Tibial nerve (tissue), 4 donors: ENCODE measurements around the gene SLC24A3. TPM values are rescaled to one million over a fixed set of nuclear protein-coding genes. Genes with fewer than 3 reads are reported as not detected.

Experiments used
- DNase-seq, 2 donors: peaks; one replicate each; pipeline ENCODE4 v3.0.0-alpha.2; 2019; ENCODE audit warnings: low spot score in 2 of 2
- H3K27ac ChIP-seq, 4 donors: fragments of 200-600 bp; sonication (generic) in 3 of 4; one replicate each; pipeline ENCODE4 v1.5.1; 2017 to 2019; ENCODE audit warnings: mild to moderate bottlenecking in 1 of 4
- H3K27me3 ChIP-seq, 2 donors: fragments of 200-600 bp; sonication (generic) in 1 of 2; one replicate each; pipeline versions ENCODE4 v1.5.1 to v1.6.0; 2017 to 2019
- H3K36me3 ChIP-seq, 3 donors: fragments of 200-600 bp; sonication (generic); one replicate each; pipeline ENCODE4 v1.5.1; 2018 to 2019
- H3K4me1 ChIP-seq, 4 donors: fragments of 200-600 bp; sonication (generic) in 3 of 4; one replicate each; pipeline ENCODE4 v1.5.1; 2017 to 2019
- H3K4me3 ChIP-seq, 4 donors: fragments of 200-600 bp; sonication (generic) in 3 of 4; one replicate each; pipeline ENCODE4 v1.5.1; 2017 to 2019; ENCODE audit warnings: mild to moderate bottlenecking in 1 of 4, moderate library complexity in 1 of 4
- H3K9me3 ChIP-seq, 4 donors: fragments of 200-600 bp; sonication (generic) in 3 of 4; one replicate each; pipeline ENCODE4 v1.5.1; 2017 to 2019
- EP300 ChIP-seq, 2 donors: sonication (generic); formaldehyde crosslinking; IDR thresholded peaks; one replicate each; pipeline ENCODE4 v1.6.1; 2017; ENCODE audit warnings: antibody characterized with exemption in 2 of 2, mild to moderate bottlenecking in 1 of 2
- POLR2A ChIP-seq, 2 donors: fragments of 450-650 bp; IDR thresholded peaks; one replicate each; pipeline ENCODE4 v1.6.1; 2017; ENCODE audit warnings: antibody characterized with exemption in 2 of 2, mild to moderate bottlenecking in 2 of 2, moderate library complexity in 2 of 2
- WGBS, 2 donors: methylation state at CpG; one replicate each; pipeline ENCODE4 v1.1.5; 2018; 5-methylcytosine and 5-hydroxymethylcytosine counted together
- total RNA-seq, 4 donors: library from RNA; depleted of rRNA; stranded (reverse); fragments of >200 nt; gene quantifications; one replicate each; pipeline ENCODE4 v1.1.0, GENCODE V29; 2016
- TF ChIP-seq, protein P1 (sequence below), 5 experiments: fragments of 200-600 bp in 3 of 5; fragments of 450-650 bp in 2 of 5; sonication (generic) in 3 of 5; IDR thresholded peaks; one replicate each; pipeline ENCODE4 v1.5.1; 2016 to 2019; ENCODE audit warnings: antibody characterized with exemption in 5 of 5, mild to moderate bottlenecking in 3 of 5, moderate library complexity in 2 of 5

The SLC24A3 gene
- total RNA-seq, 4 donors from 2014 or later, result 1.3 to 4.0 (median 2.7) TPM

GRCh38 chr20:19403549-19403948 lies 191.1 kb downstream of the SLC24A3 start:
- Histone ChIP-seq H3K27ac (no peak overlapping the region), H3K4me3 (no peak overlapping the region), H3K36me3 (no peaks in the 10 kb centered on the region), H3K9me3 (peaks cover 0 to 2% (median under 1%) of the 10 kb centered on the region in 4 donors), H3K27me3 (no peaks in the 10 kb centered on the region), H3K4me1 (no peaks in the 10 kb centered on the region)
- WGBS, 2 donors, result 85 to 86% methylated on average over 4 of the region's 4 CpGs
- no peak for DNase-seq
- TF ChIP-seq EP300 (IDR thresholded peaks at IDR 0.05), result no peak
- TF ChIP-seq POLR2A (IDR thresholded peaks at IDR 0.05), result no peak

GRCh38 chr20:19404826-19405225 lies 192.4 kb downstream of the SLC24A3 start:
- no peak for DNase-seq
- H3K4me1 ChIP-seq, result no peaks in the 10 kb centered on the region
- H3K36me3 ChIP-seq, result no peaks in the 10 kb centered on the region
- TF ChIP-seq EP300 (IDR thresholded peaks at IDR 0.05) (no peak), POLR2A (IDR thresholded peaks at IDR 0.05) (no peak)
- TF ChIP-seq, protein P1, sequence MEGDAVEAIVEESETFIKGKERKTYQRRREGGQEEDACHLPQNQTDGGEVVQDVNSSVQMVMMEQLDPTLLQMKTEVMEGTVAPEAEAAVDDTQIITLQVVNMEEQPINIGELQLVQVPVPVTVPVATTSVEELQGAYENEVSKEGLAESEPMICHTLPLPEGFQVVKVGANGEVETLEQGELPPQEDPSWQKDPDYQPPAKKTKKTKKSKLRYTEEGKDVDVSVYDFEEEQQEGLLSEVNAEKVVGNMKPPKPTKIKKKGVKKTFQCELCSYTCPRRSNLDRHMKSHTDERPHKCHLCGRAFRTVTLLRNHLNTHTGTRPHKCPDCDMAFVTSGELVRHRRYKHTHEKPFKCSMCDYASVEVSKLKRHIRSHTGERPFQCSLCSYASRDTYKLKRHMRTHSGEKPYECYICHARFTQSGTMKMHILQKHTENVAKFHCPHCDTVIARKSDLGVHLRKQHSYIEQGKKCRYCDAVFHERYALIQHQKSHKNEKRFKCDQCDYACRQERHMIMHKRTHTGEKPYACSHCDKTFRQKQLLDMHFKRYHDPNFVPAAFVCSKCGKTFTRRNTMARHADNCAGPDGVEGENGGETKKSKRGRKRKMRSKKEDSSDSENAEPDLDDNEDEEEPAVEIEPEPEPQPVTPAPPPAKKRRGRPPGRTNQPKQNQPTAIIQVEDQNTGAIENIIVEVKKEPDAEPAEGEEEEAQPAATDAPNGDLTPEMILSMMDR (IDR thresholded peaks at IDR 0.05), result no peak
- H3K9me3 ChIP-seq, result no peaks in the 10 kb centered on the region
- H3K27me3 ChIP-seq, result no peaks in the 10 kb centered on the region
- no peak overlapping the region for H3K27ac ChIP-seq
- 81 to 86% methylated on average over 3 of the region's 3 CpGs for WGBS, 2 donors
- no peak overlapping the region for H3K4me3 ChIP-seq

DNA sequence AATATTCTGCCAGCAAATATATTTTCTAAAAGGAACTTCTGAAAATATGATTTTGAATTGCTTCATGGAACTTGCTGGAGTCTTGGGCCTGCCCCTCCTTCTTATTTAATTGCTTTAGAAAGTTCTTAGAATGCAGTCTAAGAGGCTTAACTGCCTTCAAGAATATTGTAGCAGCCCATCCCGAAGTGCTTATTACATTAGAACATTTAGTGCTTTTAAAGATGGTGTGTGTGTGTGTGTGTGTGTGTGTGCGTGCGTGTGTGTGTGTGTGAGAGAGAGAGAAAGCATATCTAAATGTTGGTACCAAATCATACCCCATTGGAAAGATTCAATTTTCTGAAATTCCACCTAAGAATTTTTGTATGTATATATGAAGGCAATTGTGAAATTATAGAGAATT lies 193.5 kb downstream of the SLC24A3 start:
- Histone ChIP-seq H3K27me3 (no peaks in the 10 kb centered on the region), H3K9me3 (no peaks in the 10 kb centered on the region), H3K4me1 (no peaks in the 10 kb centered on the region), H3K27ac (no peak overlapping the region), H3K36me3 (no peaks in the 10 kb centered on the region), H3K4me3 (no peak overlapping the region)
- 78 to 80% methylated on average over 3 of the region's 3 CpGs for WGBS, 2 donors
- DNase-seq, result no peak
- TF ChIP-seq, protein P1 (IDR thresholded peaks at IDR 0.05), result no peak
- TF ChIP-seq EP300 (IDR thresholded peaks at IDR 0.05) (no peak), POLR2A (IDR thresholded peaks at IDR 0.05) (no peak)

GRCh38 chr20:19406381-19406780 lies 193.9 kb downstream of the SLC24A3 start:
- Histone ChIP-seq H3K9me3 (no peaks in the 10 kb centered on the region), H3K27me3 (no peaks in the 10 kb centered on the region), H3K4me3 (no peak overlapping the region), H3K27ac (no peak overlapping the region), H3K36me3 (no peaks in the 10 kb centered on the region), H3K4me1 (no peaks in the 10 kb centered on the region)
- no peak for DNase-seq
- 74 to 82% methylated on average over 2 of the region's 2 CpGs for WGBS, 2 donors
- TF ChIP-seq, protein P1 (IDR thresholded peaks at IDR 0.05), result no peak
- TF ChIP-seq POLR2A (IDR thresholded peaks at IDR 0.05) (no peak), EP300 (IDR thresholded peaks at IDR 0.05) (no peak)

GRCh38 chr20:19407196-19407595 lies 194.8 kb downstream of the SLC24A3 start:
- Histone ChIP-seq H3K4me1 (no peaks in the 10 kb centered on the region), H3K27ac (no peak overlapping the region), H3K27me3 (no peaks in the 10 kb centered on the region), H3K4me3 (no peak overlapping the region), H3K36me3 (no peaks in the 10 kb centered on the region), H3K9me3 (no peaks in the 10 kb centered on the region)
- 71 to 76% methylated on average over 8 of the region's 8 CpGs for WGBS, 2 donors
- DNase-seq, result no peak
- no peak for TF ChIP-seq POLR2A (IDR thresholded peaks at IDR 0.05)
- TF ChIP-seq EP300 (IDR thresholded peaks at IDR 0.05), result no peak
- TF ChIP-seq, protein P1 (IDR thresholded peaks at IDR 0.05), result no peak

- Histone ChIP-seq H3K27ac (no peak overlapping the region), H3K4me1 (no peaks in the 10 kb centered on the region), H3K27me3 (no peaks in the 10 kb centered on the region), H3K9me3 (no peaks in the 10 kb centered on the region), H3K4me3 (no peak overlapping the region), H3K36me3 (no peaks in the 10 kb centered on the region)
- 63 to 68% methylated on average over 4 of the region's 4 CpGs for WGBS, 2 donors
- TF ChIP-seq, protein P1 (IDR thresholded peaks at IDR 0.05), result no peak
- TF ChIP-seq POLR2A (IDR thresholded peaks at IDR 0.05) (no peak), EP300 (IDR thresholded peaks at IDR 0.05) (no peak)
- DNase-seq, result no peak
Measured at GRCh38 chr20:19407736-19408135, 195.3 kb downstream of the SLC24A3 start.
